ENCODE data around the gene SUPT4H1. TPM values are rescaled to one million over a fixed set of nuclear protein-coding genes. Genes with fewer than 3 reads are reported as not detected.

The SUPT4H1 gene
- total and polyA plus RNA-seq, 9 of the 15 experiments (the other 6 are each of a cell fraction or from before 2014, with no cell fraction given) = 62.1 to 320 (median 117) TPM

DNA sequence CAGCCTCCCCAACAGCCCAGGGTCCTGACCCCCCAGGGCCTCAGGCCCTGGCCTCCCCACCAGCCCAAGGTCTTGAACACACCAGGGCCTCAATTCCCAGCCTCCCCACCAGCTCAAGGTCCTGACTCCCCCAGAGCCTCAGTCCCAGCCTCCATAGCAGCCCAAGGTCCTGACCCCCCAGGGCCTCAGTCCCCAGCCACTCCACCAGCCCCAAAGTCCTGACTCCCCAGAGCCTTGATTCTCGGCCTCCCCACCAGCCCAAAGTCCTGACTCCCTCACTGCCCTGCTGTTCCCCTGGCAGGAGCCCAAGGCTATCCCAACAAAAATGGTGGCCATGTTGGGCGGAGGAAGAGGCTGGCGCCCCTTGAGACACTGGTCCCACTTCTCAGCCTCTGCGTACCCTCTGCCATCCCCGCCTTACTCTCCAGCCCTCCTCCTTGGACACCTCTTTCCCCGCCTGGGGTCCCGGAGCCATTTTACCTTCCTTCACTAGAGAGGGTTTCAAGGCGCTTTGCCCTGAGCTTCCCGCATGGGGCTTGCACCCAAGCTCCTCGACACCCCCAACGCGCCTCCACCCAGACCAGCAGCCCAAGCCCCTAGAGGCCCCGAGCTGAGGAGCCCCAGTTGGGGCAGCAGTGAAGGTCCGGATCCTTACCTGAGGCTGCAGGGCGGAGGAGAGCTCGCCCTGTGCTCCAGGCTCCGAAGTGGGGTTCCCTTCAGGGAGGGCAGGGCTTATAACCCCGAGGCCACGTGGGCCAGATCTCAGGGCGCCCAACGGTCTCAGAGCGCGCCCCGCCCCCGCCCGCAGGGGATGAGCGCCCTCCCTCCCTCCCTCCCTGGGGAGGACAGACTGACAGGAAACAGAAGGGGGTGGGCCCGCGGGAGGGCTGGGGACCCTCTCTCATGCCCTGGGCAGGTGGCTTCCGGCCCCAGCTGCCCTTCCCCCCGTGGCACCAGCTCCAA lies 19.9 kb downstream of the SUPT4H1 start (continued):
- TF ChIP-seq, protein P1, sequence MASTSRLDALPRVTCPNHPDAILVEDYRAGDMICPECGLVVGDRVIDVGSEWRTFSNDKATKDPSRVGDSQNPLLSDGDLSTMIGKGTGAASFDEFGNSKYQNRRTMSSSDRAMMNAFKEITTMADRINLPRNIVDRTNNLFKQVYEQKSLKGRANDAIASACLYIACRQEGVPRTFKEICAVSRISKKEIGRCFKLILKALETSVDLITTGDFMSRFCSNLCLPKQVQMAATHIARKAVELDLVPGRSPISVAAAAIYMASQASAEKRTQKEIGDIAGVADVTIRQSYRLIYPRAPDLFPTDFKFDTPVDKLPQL (IDR thresholded peaks at IDR 0.05; ENCODE audit: extremely low read depth, insufficient read length) = peak; percentile 95
- TF ChIP-seq, protein P2, sequence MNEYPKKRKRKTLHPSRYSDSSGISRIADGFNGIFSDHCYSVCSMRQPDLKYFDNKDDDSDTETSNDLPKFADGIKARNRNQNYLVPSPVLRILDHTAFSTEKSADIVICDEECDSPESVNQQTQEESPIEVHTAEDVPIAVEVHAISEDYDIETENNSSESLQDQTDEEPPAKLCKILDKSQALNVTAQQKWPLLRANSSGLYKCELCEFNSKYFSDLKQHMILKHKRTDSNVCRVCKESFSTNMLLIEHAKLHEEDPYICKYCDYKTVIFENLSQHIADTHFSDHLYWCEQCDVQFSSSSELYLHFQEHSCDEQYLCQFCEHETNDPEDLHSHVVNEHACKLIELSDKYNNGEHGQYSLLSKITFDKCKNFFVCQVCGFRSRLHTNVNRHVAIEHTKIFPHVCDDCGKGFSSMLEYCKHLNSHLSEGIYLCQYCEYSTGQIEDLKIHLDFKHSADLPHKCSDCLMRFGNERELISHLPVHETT (CRISPR knock-in tag; conservative IDR thresholded peaks at IDR 0.05 in 1 of 2, IDR thresholded peaks at IDR 0.05 in 1 of 2) = peak in 1 of 2 experiments; percentile 77; a peak in 1 of 4 replicates
- TF ChIP-seq PHF8 (IDR thresholded peaks at IDR 0.05; ENCODE audit: borderline replicate concordance, low read length) = peak; percentile 88
- TF ChIP-seq, protein P3, sequence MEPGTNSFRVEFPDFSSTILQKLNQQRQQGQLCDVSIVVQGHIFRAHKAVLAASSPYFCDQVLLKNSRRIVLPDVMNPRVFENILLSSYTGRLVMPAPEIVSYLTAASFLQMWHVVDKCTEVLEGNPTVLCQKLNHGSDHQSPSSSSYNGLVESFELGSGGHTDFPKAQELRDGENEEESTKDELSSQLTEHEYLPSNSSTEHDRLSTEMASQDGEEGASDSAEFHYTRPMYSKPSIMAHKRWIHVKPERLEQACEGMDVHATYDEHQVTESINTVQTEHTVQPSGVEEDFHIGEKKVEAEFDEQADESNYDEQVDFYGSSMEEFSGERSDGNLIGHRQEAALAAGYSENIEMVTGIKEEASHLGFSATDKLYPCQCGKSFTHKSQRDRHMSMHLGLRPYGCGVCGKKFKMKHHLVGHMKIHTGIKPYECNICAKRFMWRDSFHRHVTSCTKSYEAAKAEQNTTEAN (CRISPR knock-in tag; IDR thresholded peaks at IDR 0.05) = peak; percentile 93
- no peak; a peak in 1 of 4 replicates for TF ChIP-seq NRF1 (conservative IDR thresholded peaks at IDR 0.05 in 1 of 2, IDR thresholded peaks at IDR 0.05 in 1 of 2)
- peak; percentile 77 for TF ChIP-seq MXI1 (IDR thresholded peaks at IDR 0.05; ENCODE audit: low read depth, low read length)
- TF ChIP-seq ZBTB1 (CRISPR knock-in tag; IDR thresholded peaks at IDR 0.05; ENCODE audit: borderline replicate concordance, low read depth) = 0 out of 2 replicates have a peak, but pooled peaks have one; percentile 32
- 0 out of 2 replicates have a peak, but pooled peaks have one; percentile 15 for TF ChIP-seq ZNF592 (IDR thresholded peaks at IDR 0.05)
- TF ChIP-seq, protein P4, sequence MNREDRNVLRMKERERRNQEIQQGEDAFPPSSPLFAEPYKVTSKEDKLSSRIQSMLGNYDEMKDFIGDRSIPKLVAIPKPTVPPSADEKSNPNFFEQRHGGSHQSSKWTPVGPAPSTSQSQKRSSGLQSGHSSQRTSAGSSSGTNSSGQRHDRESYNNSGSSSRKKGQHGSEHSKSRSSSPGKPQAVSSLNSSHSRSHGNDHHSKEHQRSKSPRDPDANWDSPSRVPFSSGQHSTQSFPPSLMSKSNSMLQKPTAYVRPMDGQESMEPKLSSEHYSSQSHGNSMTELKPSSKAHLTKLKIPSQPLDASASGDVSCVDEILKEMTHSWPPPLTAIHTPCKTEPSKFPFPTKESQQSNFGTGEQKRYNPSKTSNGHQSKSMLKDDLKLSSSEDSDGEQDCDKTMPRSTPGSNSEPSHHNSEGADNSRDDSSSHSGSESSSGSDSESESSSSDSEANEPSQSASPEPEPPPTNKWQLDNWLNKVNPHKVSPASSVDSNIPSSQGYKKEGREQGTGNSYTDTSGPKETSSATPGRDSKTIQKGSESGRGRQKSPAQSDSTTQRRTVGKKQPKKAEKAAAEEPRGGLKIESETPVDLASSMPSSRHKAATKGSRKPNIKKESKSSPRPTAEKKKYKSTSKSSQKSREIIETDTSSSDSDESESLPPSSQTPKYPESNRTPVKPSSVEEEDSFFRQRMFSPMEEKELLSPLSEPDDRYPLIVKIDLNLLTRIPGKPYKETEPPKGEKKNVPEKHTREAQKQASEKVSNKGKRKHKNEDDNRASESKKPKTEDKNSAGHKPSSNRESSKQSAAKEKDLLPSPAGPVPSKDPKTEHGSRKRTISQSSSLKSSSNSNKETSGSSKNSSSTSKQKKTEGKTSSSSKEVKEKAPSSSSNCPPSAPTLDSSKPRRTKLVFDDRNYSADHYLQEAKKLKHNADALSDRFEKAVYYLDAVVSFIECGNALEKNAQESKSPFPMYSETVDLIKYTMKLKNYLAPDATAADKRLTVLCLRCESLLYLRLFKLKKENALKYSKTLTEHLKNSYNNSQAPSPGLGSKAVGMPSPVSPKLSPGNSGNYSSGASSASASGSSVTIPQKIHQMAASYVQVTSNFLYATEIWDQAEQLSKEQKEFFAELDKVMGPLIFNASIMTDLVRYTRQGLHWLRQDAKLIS (CRISPR knock-in tag; IDR thresholded peaks at IDR 0.05) = peak; percentile 100
- peak; percentile 92 for TF ChIP-seq HNRNPUL1 (IDR thresholded peaks at IDR 0.05; ENCODE audit: low read length)
- peak; percentile 60 for TF ChIP-seq GABPB1 (CRISPR knock-in tag; IDR thresholded peaks at IDR 0.05)
- peak; percentile 93 for TF ChIP-seq TAF9B (IDR thresholded peaks at IDR 0.05; ENCODE audit: partially characterized antibody)
- TF ChIP-seq FOXP1 (CRISPR knock-in tag; IDR thresholded peaks at IDR 0.05) = peak; percentile 81; the same call in 1 of the 2 replicates
